ENCODE measurements around the gene SAMD7.

Gene SAMD7

DNA sequence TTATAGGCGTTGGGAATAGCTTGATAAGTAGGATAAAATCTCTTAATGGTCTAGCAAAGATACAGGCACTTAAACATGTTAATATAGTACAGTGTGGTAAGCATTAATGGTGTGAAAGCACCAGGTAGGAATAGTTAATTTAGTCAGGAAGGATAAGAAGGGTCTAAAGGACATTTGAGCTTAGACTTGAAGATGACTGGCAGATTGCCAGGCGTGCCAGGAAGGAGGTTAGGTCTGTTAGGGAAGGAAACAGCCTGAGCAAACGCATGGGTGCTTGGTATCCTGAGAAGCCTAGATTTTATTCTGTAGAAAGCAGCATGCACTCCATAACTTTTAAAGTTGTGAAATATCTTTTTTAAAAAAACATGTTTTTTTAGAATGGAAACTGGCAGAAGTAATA is 72.9 kb downstream of the SAMD7 start:
- H3K4me3 ChIP-seq (ENCODE audit: low read depth, low read length) = no peak overlapping the region
- H3K4me2 ChIP-seq (ENCODE audit: low read length) = no peak overlapping the region
- no peaks in the 10 kb centered on the region for H3K27me3 ChIP-seq (ENCODE audit: control insufficient read depth, insufficient read depth, low read length)
- H3K9ac ChIP-seq = no peak overlapping the region
- H3K79me2 ChIP-seq = no peaks in the 10 kb centered on the region
- H3K9me3 ChIP-seq (ENCODE audit: control insufficient read depth, low read length) = no peaks in the 10 kb centered on the region
- no peak overlapping the region for H2AFZ ChIP-seq
- TF ChIP-seq, protein P1, sequence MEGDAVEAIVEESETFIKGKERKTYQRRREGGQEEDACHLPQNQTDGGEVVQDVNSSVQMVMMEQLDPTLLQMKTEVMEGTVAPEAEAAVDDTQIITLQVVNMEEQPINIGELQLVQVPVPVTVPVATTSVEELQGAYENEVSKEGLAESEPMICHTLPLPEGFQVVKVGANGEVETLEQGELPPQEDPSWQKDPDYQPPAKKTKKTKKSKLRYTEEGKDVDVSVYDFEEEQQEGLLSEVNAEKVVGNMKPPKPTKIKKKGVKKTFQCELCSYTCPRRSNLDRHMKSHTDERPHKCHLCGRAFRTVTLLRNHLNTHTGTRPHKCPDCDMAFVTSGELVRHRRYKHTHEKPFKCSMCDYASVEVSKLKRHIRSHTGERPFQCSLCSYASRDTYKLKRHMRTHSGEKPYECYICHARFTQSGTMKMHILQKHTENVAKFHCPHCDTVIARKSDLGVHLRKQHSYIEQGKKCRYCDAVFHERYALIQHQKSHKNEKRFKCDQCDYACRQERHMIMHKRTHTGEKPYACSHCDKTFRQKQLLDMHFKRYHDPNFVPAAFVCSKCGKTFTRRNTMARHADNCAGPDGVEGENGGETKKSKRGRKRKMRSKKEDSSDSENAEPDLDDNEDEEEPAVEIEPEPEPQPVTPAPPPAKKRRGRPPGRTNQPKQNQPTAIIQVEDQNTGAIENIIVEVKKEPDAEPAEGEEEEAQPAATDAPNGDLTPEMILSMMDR (IDR thresholded peaks at IDR 0.05) = no peak
- H3K27ac ChIP-seq = no peak overlapping the region
- H3K36me3 ChIP-seq (ENCODE audit: control insufficient read depth, insufficient read depth, low read length) = no peaks in the 10 kb centered on the region
- no peaks in the 10 kb centered on the region for H3K4me1 ChIP-seq
